ENCODE measurements around the gene UBA1.

The UBA1 gene

DNA sequence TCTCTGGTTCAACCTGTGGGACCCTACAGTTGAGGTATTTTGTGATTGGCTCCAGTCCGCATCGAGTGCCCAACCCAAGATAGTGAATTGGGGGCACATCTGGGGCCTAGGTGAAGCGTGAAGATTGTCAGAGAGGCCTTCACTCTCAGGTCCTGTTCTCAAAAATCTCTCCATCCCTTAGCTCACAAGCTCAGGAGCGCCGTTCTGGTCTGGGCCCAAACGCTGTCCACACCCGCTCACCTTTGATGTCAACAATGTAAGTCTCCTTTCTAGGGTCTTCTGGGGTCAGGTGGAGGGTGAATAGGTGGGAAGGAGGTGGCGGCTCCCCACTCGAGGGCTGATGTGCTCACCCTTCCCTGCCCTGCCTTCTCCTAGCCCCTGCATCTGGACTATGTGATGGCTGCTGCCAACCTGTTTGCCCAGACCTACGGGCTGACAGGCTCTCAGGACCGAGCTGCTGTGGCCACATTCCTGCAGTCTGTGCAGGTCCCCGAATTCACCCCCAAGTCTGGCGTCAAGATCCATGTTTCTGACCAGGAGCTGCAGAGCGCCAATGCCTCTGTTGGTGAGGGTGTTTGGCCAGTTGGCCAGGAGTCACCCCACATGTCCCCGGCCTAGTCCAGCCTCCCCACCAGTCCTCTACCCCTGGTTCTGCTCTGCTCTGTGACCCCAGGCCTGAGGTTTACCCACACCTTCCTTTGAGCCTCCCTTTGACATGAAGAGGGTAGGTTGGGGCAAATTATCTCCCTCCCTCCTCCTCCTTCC, 17.2 kb downstream of the UBA1 start:
- Mint-ChIP-seq H3K4me3 (no peak overlapping the region), H3K4me1 (peaks cover under 1% of the 10 kb centered on the region), H3K9me3 (no peaks in the 10 kb centered on the region), H3K27ac (no peak overlapping the region), H3K36me3 (peaks cover 42% of the 10 kb centered on the region), H3K27me3 (no peaks in the 10 kb centered on the region)
- no peak for ATAC-seq

DNA sequence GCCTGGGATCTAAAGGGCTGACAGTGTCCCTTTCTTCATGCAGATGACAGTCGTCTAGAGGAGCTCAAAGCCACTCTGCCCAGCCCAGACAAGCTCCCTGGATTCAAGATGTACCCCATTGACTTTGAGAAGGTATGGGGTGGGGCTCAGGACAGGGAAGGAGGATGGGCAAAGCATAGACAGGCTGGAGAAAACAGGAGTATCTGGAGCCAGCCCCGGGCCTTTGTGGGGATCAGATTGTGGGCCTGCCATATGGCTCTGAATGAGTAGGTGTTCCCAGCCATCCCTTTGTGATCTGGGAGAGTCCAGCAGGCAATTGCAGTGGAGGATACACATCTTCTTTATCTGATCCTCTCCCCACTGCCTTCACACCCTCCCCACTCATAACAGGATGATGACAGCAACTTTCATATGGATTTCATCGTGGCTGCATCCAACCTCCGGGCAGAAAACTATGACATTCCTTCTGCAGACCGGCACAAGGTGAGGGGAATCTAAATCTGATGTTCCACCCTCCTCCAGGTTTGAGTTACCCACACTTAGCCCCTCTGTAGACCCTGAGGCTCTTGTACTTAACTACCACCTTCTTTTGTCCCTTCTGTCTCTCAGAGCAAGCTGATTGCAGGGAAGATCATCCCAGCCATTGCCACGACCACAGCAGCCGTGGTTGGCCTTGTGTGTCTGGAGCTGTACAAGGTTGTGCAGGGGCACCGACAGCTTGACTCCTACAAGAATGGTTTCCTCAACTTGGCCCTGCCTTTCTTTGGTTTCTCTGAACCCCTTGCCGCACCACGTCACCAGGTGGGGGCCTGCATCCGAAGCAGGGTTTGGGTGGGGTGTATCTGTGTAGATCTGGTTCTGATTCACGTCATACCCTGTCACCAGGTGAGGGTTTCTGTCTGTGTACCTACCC, 19.0 kb downstream of the UBA1 start:
- Mint-ChIP-seq H3K4me3 (no peak overlapping the region), H3K4me1 (peaks cover 18% of the 10 kb centered on the region), H3K27ac (peak overlapping the region; percentile 61), H3K36me3 (peaks cover 45% of the 10 kb centered on the region), H3K9me3 (no peaks in the 10 kb centered on the region), H3K27me3 (no peaks in the 10 kb centered on the region)
- ATAC-seq, result no peak

- Mint-ChIP-seq H3K27me3 (no peaks in the 10 kb centered on the region), H3K36me3 (peaks cover 45% of the 10 kb centered on the region), H3K9me3 (no peaks in the 10 kb centered on the region), H3K4me1 (peaks cover 26% of the 10 kb centered on the region), H3K4me3 (no peak overlapping the region), H3K27ac (no peak overlapping the region)
- ATAC-seq, result no peak
Observed at GRCh38 chrX:47214435-47215077, 20.9 kb downstream of the UBA1 start.

GRCh38 chrX:47215291-47215900, 21.8 kb downstream of the UBA1 start:
- ATAC-seq, result no peak
- no peak overlapping the region for H3K27ac Mint-ChIP-seq
- H3K4me3 Mint-ChIP-seq, result no peak overlapping the region
- peaks cover 34% of the 10 kb centered on the region for H3K4me1 Mint-ChIP-seq
- H3K9me3 Mint-ChIP-seq, result no peaks in the 10 kb centered on the region
- H3K36me3 Mint-ChIP-seq, result peaks cover 45% of the 10 kb centered on the region
- no peaks in the 10 kb centered on the region for H3K27me3 Mint-ChIP-seq

DNA sequence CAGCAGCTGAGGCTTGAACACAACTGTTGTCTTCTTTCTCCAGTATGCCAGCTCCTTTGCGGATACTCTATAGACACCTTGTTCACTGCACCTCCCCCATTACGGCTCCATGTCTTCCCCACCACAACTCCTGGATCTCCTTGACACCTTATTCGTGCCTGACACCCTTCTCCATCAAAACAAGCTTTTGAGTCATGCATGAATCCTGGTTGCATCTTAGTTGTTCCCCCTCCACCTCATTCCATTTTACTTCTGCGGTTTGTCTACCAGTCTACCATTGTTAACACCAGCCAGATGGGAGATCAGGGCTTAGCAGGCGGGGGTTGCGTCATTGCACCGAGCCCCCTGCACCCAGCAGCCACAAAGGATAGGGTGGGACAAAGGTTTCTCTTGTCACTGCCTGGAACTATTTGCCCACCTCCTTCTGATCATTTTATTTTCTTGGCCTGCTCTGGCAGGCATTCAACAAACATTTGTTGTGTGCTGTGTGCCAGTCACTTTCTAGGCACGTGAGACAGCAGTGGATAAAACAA, 22.8 kb downstream of the UBA1 start:
- ATAC-seq, result no peak
- no peaks in the 10 kb centered on the region for H3K9me3 Mint-ChIP-seq
- H3K36me3 Mint-ChIP-seq, result peaks cover 40% of the 10 kb centered on the region
- H3K27me3 Mint-ChIP-seq, result no peaks in the 10 kb centered on the region
- H3K4me1 Mint-ChIP-seq, result peaks cover 43% of the 10 kb centered on the region
- H3K4me3 Mint-ChIP-seq, result peak overlapping the region; percentile 98
- H3K27ac Mint-ChIP-seq, result peak overlapping the region; percentile 99

DNA sequence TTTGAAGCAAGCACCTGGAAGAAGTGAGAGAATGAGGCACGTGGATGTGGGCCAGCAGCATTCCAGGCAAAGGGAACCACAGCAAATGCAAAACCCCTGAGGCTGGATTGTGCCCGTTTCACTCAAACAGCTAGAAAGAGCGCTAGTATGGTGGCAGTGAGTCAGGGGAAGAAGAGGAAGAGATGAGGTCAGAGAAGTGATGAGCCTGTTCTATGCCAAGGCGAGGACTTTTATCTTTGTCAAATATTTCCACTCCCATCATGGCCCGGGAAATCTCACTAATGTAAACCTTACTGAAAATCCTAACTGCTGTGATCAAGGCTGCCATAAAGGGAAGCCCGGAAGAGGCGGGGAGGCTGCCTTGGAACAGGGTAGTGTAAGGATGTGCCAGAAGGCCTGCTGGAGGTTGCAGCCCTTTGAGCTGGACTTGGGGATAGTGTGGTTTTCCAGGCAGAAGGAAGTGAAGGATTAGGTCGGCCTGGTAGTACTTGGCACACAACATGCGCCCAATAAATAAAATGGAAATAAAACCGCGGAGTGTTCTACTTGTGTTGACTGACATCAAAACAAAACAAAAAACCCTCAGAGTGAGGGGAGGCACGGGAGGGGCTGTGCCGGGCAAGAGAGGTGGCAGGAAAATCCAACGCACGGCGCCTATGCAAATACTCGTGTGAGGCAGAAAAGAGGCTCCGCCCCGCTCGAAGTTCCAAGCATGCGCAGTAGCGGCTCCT, 23.7 kb downstream of the UBA1 start:
- no peak for ATAC-seq
- no peaks in the 10 kb centered on the region for H3K9me3 Mint-ChIP-seq
- peaks cover 36% of the 10 kb centered on the region for H3K36me3 Mint-ChIP-seq
- no peaks in the 10 kb centered on the region for H3K27me3 Mint-ChIP-seq
- peak overlapping the region; percentile 98 for H3K4me3 Mint-ChIP-seq
- H3K27ac Mint-ChIP-seq, result peak overlapping the region; percentile 99
- peaks cover 50% of the 10 kb centered on the region for H3K4me1 Mint-ChIP-seq

DNA sequence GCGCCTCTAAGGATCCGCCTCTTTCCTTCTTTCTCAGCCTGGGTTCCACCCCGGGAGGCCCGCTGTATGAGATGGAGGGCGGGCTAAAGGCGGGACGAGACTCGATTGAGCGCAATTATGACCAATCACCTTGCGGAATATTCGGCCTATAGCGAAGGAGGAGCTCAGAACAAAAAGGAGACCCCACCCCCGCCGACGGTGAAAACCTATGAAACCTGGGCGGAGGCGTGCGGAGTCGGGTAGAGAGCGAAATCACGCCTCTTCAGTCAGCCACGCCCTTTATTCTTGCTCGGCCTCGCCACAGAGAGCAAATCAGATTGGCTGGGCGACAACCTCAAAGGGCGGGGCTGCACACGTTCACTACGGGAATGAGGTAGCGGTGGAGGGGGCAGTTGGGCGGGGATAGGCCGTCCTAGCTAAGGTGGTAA, 24.2 kb downstream of the UBA1 start:
- H3K4me3 Mint-ChIP-seq, result peak overlapping the region; percentile 98
- no peaks in the 10 kb centered on the region for H3K27me3 Mint-ChIP-seq
- peak overlapping the region; percentile 99 for H3K27ac Mint-ChIP-seq
- peak; percentile 94 for ATAC-seq
- H3K4me1 Mint-ChIP-seq, result peaks cover 50% of the 10 kb centered on the region
- H3K9me3 Mint-ChIP-seq, result no peaks in the 10 kb centered on the region
- H3K36me3 Mint-ChIP-seq, result peaks cover 37% of the 10 kb centered on the region

GRCh38 chrX:47218280-47218919, 24.8 kb downstream of the UBA1 start, which contains the start of gene CDK16:
Gene CDK16 (plus strand): TSS chrX:47218681. CDS start chrX:47223558, 4,877 bp downstream.
- ATAC-seq, result peak; percentile 75
- peaks cover 50% of the 10 kb centered on the region for H3K4me1 Mint-ChIP-seq
- no peaks in the 10 kb centered on the region for H3K27me3 Mint-ChIP-seq
- peak within 1 kb of the TSS; percentile 99 for H3K27ac Mint-ChIP-seq
- peaks cover 38% of the 10 kb centered on the region for H3K36me3 Mint-ChIP-seq
- H3K4me3 Mint-ChIP-seq, result peak within 1 kb of the TSS; percentile 98
- H3K9me3 Mint-ChIP-seq, result no peaks in the 10 kb centered on the region

GRCh38 chrX:47218920-47219815, 25.5 kb downstream of the UBA1 start:
- no peaks in the 10 kb centered on the region for H3K9me3 Mint-ChIP-seq
- H3K4me1 Mint-ChIP-seq, result peaks cover 50% of the 10 kb centered on the region
- H3K36me3 Mint-ChIP-seq, result peaks cover 38% of the 10 kb centered on the region
- H3K27ac Mint-ChIP-seq, result peak overlapping the region; percentile 99
- no peaks in the 10 kb centered on the region for H3K27me3 Mint-ChIP-seq
- ATAC-seq, result peak; percentile 2
- H3K4me3 Mint-ChIP-seq, result peak overlapping the region; percentile 98

GRCh38 chrX:47221756-47222155, 28.1 kb downstream of the UBA1 start:
- Mint-ChIP-seq H3K4me3 (no peak overlapping the region), H3K27me3 (no peaks in the 10 kb centered on the region), H3K36me3 (peaks cover 31% of the 10 kb centered on the region), H3K4me1 (peaks cover 41% of the 10 kb centered on the region), H3K27ac (no peak overlapping the region), H3K9me3 (no peaks in the 10 kb centered on the region)
- ATAC-seq, result no peak

DNA sequence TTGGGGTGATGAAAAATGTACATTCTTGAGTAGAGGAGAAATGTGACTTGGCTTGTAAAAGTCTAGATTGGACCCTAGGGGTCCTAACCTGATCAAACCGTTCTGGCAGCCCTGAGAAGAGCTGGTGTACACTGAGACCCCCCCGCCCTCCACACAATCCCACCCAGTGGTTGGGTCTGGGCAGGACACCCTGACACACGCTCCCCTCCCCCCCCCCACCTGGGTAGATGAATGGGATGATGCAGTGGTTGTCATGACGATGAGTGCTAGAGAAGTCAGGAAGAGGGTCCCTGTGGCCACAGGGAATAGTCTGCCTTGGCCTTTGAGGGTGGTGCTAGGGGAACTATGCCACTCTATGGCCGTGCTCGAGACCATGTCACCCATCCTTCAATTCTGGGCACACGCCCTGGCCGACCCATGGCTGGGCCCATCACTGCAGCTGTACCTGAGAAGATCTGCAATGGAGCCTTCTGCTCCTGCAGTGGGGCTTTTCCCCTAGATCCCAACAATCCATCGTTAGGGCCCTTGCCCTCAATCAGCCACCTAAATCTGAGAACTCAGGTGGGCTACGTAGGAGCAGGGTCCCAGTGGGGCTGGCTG, 29.2 kb downstream of the UBA1 start:
- no peak overlapping the region for H3K4me3 Mint-ChIP-seq
- H3K27ac Mint-ChIP-seq, result no peak overlapping the region
- ATAC-seq, result no peak
- no peaks in the 10 kb centered on the region for H3K27me3 Mint-ChIP-seq
- H3K9me3 Mint-ChIP-seq, result no peaks in the 10 kb centered on the region
- peaks cover 32% of the 10 kb centered on the region for H3K36me3 Mint-ChIP-seq
- H3K4me1 Mint-ChIP-seq, result peaks cover 32% of the 10 kb centered on the region

- Mint-ChIP-seq H3K36me3 (peaks cover 39% of the 10 kb centered on the region), H3K9me3 (no peaks in the 10 kb centered on the region), H3K4me1 (peaks cover 32% of the 10 kb centered on the region), H3K4me3 (no peak overlapping the region), H3K27ac (no peak overlapping the region), H3K27me3 (no peaks in the 10 kb centered on the region)
- ATAC-seq, result no peak
Observed at GRCh38 chrX:47223476-47224250, 30.0 kb downstream of the UBA1 start.

All from stimulated activated memory B cell treated with anti-CD40 and anti-IgM and Interleukin-4, amounts not matched to agents 10 μg/mL and 1 μg/mL and 100 μg/mL, for 72 hours (primary cell).